ENCODE results near the gene ANKRD16. TPM values are rescaled to one million over a fixed set of nuclear protein-coding genes. Genes with fewer than 3 reads are reported as not detected.

Gene ANKRD16
- total RNA-seq, 2 donors from 2014 or later: 12.5 to 13.0 TPM

GRCh38 chr10:5924889-5925288 is 35.2 kb upstream of the ANKRD16 start:
- no peak for DNase-seq
- Mint-ChIP-seq H3K36me3 (ENCODE audit: low read depth) (peaks cover 92% of the 10 kb centered on the region), H3K4me3 (no peak overlapping the region), H3K9me3 (no peaks in the 10 kb centered on the region), H3K27ac (no peak overlapping the region), H3K4me1 (no peaks in the 10 kb centered on the region), H3K27me3 (ENCODE audit: insufficient read depth) (no peaks in the 10 kb centered on the region)
- no peak overlapping the region for H3K9ac ChIP-seq (ENCODE audit: extremely low read depth, low read length, poor library complexity, severe bottlenecking)
- no peaks in the 10 kb centered on the region for H3K4me1 ChIP-seq (ENCODE audit: control insufficient read depth, insufficient read depth, low read length)
- 87 to 89% methylated on average over 10 of the region's 10 CpGs for WGBS, 2 experiments (ENCODE audit: insufficient coverage in 1 of 2, insufficient read length in 1 of 2)
- no peak overlapping the region for H3K4me3 ChIP-seq (ENCODE audit: low read length)
- no peak overlapping the region for H3K27ac ChIP-seq (ENCODE audit: low read depth, low read length)
- no peaks in the 10 kb centered on the region for H3K27me3 ChIP-seq (ENCODE audit: control insufficient read depth, insufficient read depth, low read length, poor library complexity, severe bottlenecking)
- no peak for TF ChIP-seq CTCF (conservative IDR thresholded peaks at IDR 0.05)
- H3K36me3 ChIP-seq (ENCODE audit: control insufficient read depth, insufficient read depth, low read length): peaks cover 91% of the 10 kb centered on the region
- H3K9me3 ChIP-seq (ENCODE audit: control insufficient read depth, low read length): no peaks in the 10 kb centered on the region

DNA sequence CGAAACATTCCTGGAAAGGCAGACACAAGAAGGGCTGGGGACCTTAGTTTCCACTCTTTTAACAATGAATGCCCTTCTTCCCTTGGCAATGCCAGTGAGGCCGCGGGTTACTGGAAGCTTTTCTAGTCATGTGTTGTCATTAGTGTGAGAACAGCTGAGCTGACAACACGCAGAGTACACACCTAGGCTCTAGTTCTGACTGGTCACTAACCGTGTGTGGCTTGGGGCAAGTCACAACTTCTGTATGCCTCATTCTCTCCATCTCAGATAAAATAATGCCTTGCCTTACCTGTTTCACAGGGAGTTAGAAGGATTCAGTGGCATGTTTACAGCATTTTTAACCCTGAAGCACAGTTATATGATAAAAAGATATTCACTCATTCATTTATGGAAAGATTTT is 32.1 kb upstream of the ANKRD16 start:
- Mint-ChIP-seq H3K36me3 (ENCODE audit: low read depth) (peaks cover 90% of the 10 kb centered on the region), H3K27me3 (ENCODE audit: insufficient read depth) (no peaks in the 10 kb centered on the region), H3K4me1 (no peaks in the 10 kb centered on the region), H3K4me3 (no peak overlapping the region), H3K27ac (no peak overlapping the region), H3K9me3 (no peaks in the 10 kb centered on the region)
- Histone ChIP-seq H3K4me1 (ENCODE audit: control insufficient read depth, insufficient read depth, low read length) (no peaks in the 10 kb centered on the region), H3K9me3 (ENCODE audit: control insufficient read depth, low read length) (no peaks in the 10 kb centered on the region), H3K27ac (ENCODE audit: low read depth, low read length) (no peak overlapping the region), H3K9ac (ENCODE audit: extremely low read depth, low read length, poor library complexity, severe bottlenecking) (no peak overlapping the region), H3K4me3 (ENCODE audit: low read length) (no peak overlapping the region), H3K36me3 (ENCODE audit: control insufficient read depth, insufficient read depth, low read length) (peaks cover 90% of the 10 kb centered on the region), H3K27me3 (ENCODE audit: control insufficient read depth, insufficient read depth, low read length, poor library complexity, severe bottlenecking) (no peaks in the 10 kb centered on the region)
- no peak for TF ChIP-seq CTCF (conservative IDR thresholded peaks at IDR 0.05)
- no peak for DNase-seq
- 95 to 100% methylated on average over 1 to 5 of the region's 5 CpGs for WGBS, 2 experiments (ENCODE audit: insufficient coverage in 1 of 2, insufficient read length in 1 of 2)

GRCh38 chr10:5919568-5919967 is 29.9 kb upstream of the ANKRD16 start:
- Histone ChIP-seq H3K9me3 (ENCODE audit: control insufficient read depth, low read length) (no peaks in the 10 kb centered on the region), H3K27me3 (ENCODE audit: control insufficient read depth, insufficient read depth, low read length, poor library complexity, severe bottlenecking) (no peaks in the 10 kb centered on the region), H3K4me1 (ENCODE audit: control insufficient read depth, insufficient read depth, low read length) (no peaks in the 10 kb centered on the region), H3K36me3 (ENCODE audit: control insufficient read depth, insufficient read depth, low read length) (peaks cover 93% of the 10 kb centered on the region), H3K4me3 (ENCODE audit: low read length) (no peak overlapping the region), H3K9ac (ENCODE audit: extremely low read depth, low read length, poor library complexity, severe bottlenecking) (no peak overlapping the region), H3K27ac (ENCODE audit: low read depth, low read length) (no peak overlapping the region)
- no peaks in the 10 kb centered on the region for H3K27me3 Mint-ChIP-seq (ENCODE audit: insufficient read depth)
- no peak overlapping the region for H3K4me3 Mint-ChIP-seq
- H3K9me3 Mint-ChIP-seq: no peaks in the 10 kb centered on the region
- 98 to 100% methylated on average over 3 to 7 of the region's 7 CpGs for WGBS, 2 experiments (ENCODE audit: insufficient coverage in 1 of 2, insufficient read length in 1 of 2)
- peaks cover 92% of the 10 kb centered on the region for H3K36me3 Mint-ChIP-seq (ENCODE audit: low read depth)
- H3K4me1 Mint-ChIP-seq: no peaks in the 10 kb centered on the region
- no peak for TF ChIP-seq CTCF (conservative IDR thresholded peaks at IDR 0.05)
- no peak for DNase-seq
- no peak overlapping the region for H3K27ac Mint-ChIP-seq

Measured in endodermal cell (in vitro differentiated cells).